WTC11 (cell line): ENCODE results near the gene CMBL. TPM values are rescaled to one million over a fixed set of nuclear protein-coding genes. Genes with fewer than 3 reads are reported as not detected.

Source experiments
- ATAC-seq: fragments of 200-7000 bp; cut with Tn5 transposase; 2 replicates; pipeline ENCODE4 v1.10.0; 2021; ENCODE audit warnings: mild to moderate bottlenecking, moderate library complexity
- CTCF ChIA-PET: fragments of 300-600 bp; sonication (Branson Sonifier 250); formaldehyde crosslinking; loops from one replicate; lab custom pipeline; 2021; ENCODE audit warnings: antibody characterized with exemption; lab: Charles Lee
- POLR2A ChIA-PET: fragments of 350-600 bp; sonication (Branson Sonifier 250); formaldehyde crosslinking; loops from one replicate; lab custom pipeline; 2021; ENCODE audit warnings: antibody characterized with exemption; lab: Charles Lee
- DNase-seq: peaks from one replicate; pipeline ENCODE4 v3.0.0; 2021; ENCODE audit warnings: low spot score
- H3K27ac Mint-ChIP-seq: 2 replicates; pipeline ENCODE4 v1.8.0; 2021; ENCODE audit warnings: mixed read lengths
- H3K27me3 Mint-ChIP-seq: 2 replicates; pipeline ENCODE4 v1.8.0; 2021; ENCODE audit warnings: low read depth, mild to moderate bottlenecking, moderate library complexity, mixed read lengths
- H3K36me3 Mint-ChIP-seq: 2 replicates; pipeline ENCODE4 v1.8.0; 2021; ENCODE audit warnings: mixed read lengths
- H3K4me1 Mint-ChIP-seq: 2 replicates; pipeline ENCODE4 v1.8.0; 2022; ENCODE audit warnings: mixed read lengths
- H3K4me3 Mint-ChIP-seq: 2 replicates; pipeline ENCODE4 v1.8.0; 2021; ENCODE audit warnings: mild to moderate bottlenecking, moderate library complexity, mixed read lengths
- H3K9me3 Mint-ChIP-seq: 2 replicates; pipeline ENCODE4 v1.8.0; 2021; ENCODE audit warnings: mixed read lengths
- CBFB ChIP-seq: sonication (generic); formaldehyde crosslinking; IDR thresholded peaks from 2 replicates; pipeline ENCODE4 v1.8.1; 2022; ENCODE audit warnings: mild to moderate bottlenecking, low read depth, missing genetic modification reagents
- EMX1 ChIP-seq: fragments of 250-450 bp; sonication (Bioruptor Pico); IDR thresholded peaks from 2 replicates; pipeline ENCODE4 v1.8.0; 2021; ENCODE audit warnings: mild to moderate bottlenecking
- ESRRA ChIP-seq: sonication (generic); formaldehyde crosslinking; IDR thresholded peaks from 2 replicates; pipeline ENCODE4 v1.8.1; 2022; ENCODE audit warnings: mild to moderate bottlenecking, missing genetic modification reagents, borderline replicate concordance
- FOXP4 ChIP-seq: sonication (generic); formaldehyde crosslinking; IDR thresholded peaks from 2 replicates; pipeline ENCODE4 v1.8.0; 2022; ENCODE audit warnings: mild to moderate bottlenecking, missing genetic modification reagents
- GABPB1 ChIP-seq: sonication (generic); formaldehyde crosslinking; IDR thresholded peaks from 2 replicates; pipeline ENCODE4 v1.8.1; 2023; ENCODE audit warnings: mild to moderate bottlenecking, missing genetic modification reagents
- GRHL2 ChIP-seq: fragments of 250-450 bp; sonication (Bioruptor Pico); IDR thresholded peaks from 2 replicates; pipeline ENCODE4 v1.8.0; 2022; ENCODE audit warnings: mild to moderate bottlenecking, moderate library complexity; ENCODE audit not compliant: insufficient replicate concordance, severe bottlenecking
- GTF2I ChIP-seq: fragments of 250-450 bp; sonication (Bioruptor Pico); conservative IDR thresholded peaks from 2 replicates; pipeline ENCODE4 v1.4.0; 2021; ENCODE audit warnings: mild to moderate bottlenecking
- MAX ChIP-seq: sonication (generic); formaldehyde crosslinking; IDR thresholded peaks from 2 replicates; pipeline ENCODE4 v1.8.0; 2022; ENCODE audit warnings: mild to moderate bottlenecking, missing genetic modification reagents
- PRRX2 ChIP-seq: fragments of 250-450 bp; sonication (Bioruptor Pico); IDR thresholded peaks from 2 replicates; pipeline ENCODE4 v1.8.0; 2021; ENCODE audit warnings: mild to moderate bottlenecking
- SMAD3 ChIP-seq: sonication (generic); formaldehyde crosslinking; IDR thresholded peaks from 2 replicates; pipeline ENCODE4 v1.8.0; 2022; ENCODE audit warnings: missing genetic modification reagents, mild to moderate bottlenecking, borderline replicate concordance
- SMAD4 ChIP-seq: sonication (generic); formaldehyde crosslinking; IDR thresholded peaks from 2 replicates; pipeline ENCODE4 v1.8.0; 2022; ENCODE audit warnings: mild to moderate bottlenecking, missing genetic modification reagents
- SOX15 ChIP-seq: fragments of 250-450 bp; sonication (Bioruptor Pico); IDR thresholded peaks from 2 replicates; pipeline ENCODE4 v1.9.0; 2021; ENCODE audit warnings: mild to moderate bottlenecking
- SP1 ChIP-seq: sonication (generic); formaldehyde crosslinking; conservative IDR thresholded peaks from 2 replicates; pipeline ENCODE4 v1.8.1; 2022; ENCODE audit warnings: missing genetic modification reagents
- STAT6 ChIP-seq: sonication (generic); formaldehyde crosslinking; conservative IDR thresholded peaks from 2 replicates; pipeline ENCODE4 v1.8.1; 2023; ENCODE audit warnings: mild to moderate bottlenecking, low read depth, missing genetic modification reagents, moderate library complexity
- TEAD4 ChIP-seq: sonication (generic); formaldehyde crosslinking; IDR thresholded peaks from 2 replicates; pipeline ENCODE4 v1.8.0; 2022; ENCODE audit warnings: mild to moderate bottlenecking, missing genetic modification reagents
- TP53 ChIP-seq: sonication (generic); formaldehyde crosslinking; IDR thresholded peaks from 2 replicates; pipeline ENCODE4 v1.8.1; 2023; ENCODE audit warnings: mild to moderate bottlenecking, missing genetic modification reagents
- ZNF121 ChIP-seq: sonication (generic); formaldehyde crosslinking; IDR thresholded peaks from 2 replicates; pipeline ENCODE4 v1.8.0; 2023; ENCODE audit warnings: missing genetic modification reagents
- ZNF423 ChIP-seq: fragments of 250-450 bp; sonication (Bioruptor Pico); IDR thresholded peaks from 2 replicates; pipeline ENCODE4 v2.1.2; 2022; ENCODE audit warnings: mild to moderate bottlenecking, moderate library complexity
- ZNF425 ChIP-seq: fragments of 250-450 bp; sonication (Bioruptor Pico); conservative IDR thresholded peaks from 2 replicates; pipeline ENCODE4 v1.9.0; 2021; ENCODE audit warnings: mild to moderate bottlenecking
- ZNF512 ChIP-seq: sonication (generic); formaldehyde crosslinking; IDR thresholded peaks from 2 replicates; pipeline ENCODE4 v1.8.1; 2022; ENCODE audit warnings: missing genetic modification reagents, borderline replicate concordance
- ZNF671 ChIP-seq: fragments of 250-450 bp; sonication (Bioruptor Pico); IDR thresholded peaks from 2 replicates; pipeline ENCODE4 v1.8.0; 2021; ENCODE audit warnings: mild to moderate bottlenecking
- total RNA-seq: library from RNA; stranded (reverse); gene quantifications from 3 replicates; pipeline ENCODE4 v1.2.3, GENCODE V29; 2021

The CMBL gene
- total RNA-seq, 1 experiment from 2014 or later = 34.0 TPM

GRCh38 chr5:10337107-10337506 is 29.4 kb upstream of the CMBL start:
- Mint-ChIP-seq H3K27me3 (peaks cover 39% of the 10 kb centered on the region), H3K4me3 (no peak overlapping the region), H3K9me3 (no peaks in the 10 kb centered on the region), H3K36me3 (no peaks in the 10 kb centered on the region), H3K4me1 (peaks cover 14% of the 10 kb centered on the region), H3K27ac (no peak overlapping the region)
- CTCF ChIA-PET = no interaction called here
- DNase-seq (no peak), ATAC-seq (no peak)
- POLR2A ChIA-PET = no interaction called here
- TF ChIP-seq ZNF671 (no peak), GTF2I (CRISPR knock-in tag) (no peak), SP1 (CRISPR knock-in tag) (no peak), SOX15 (CRISPR knock-in tag) (no peak), SMAD3 (CRISPR knock-in tag) (no peak), TP53 (CRISPR knock-in tag) (no peak), ZNF121 (no peak), CBFB (no peak), GRHL2 (CRISPR knock-in tag) (no peak), FOXP4 (no peak), ESRRA (CRISPR knock-in tag) (no peak), EMX1 (no peak), PRRX2 (CRISPR knock-in tag) (no peak), ZNF512 (CRISPR knock-in tag) (no peak), STAT6 (CRISPR knock-in tag) (no peak), ZNF425 (CRISPR knock-in tag) (no peak), TEAD4 (CRISPR knock-in tag) (no peak), ZNF423 (no peak)

- ChIA-PET POLR2A (no interaction called here), CTCF (interaction anchor here (1.6 kb wide), 1 partner anchor 52 kb away, joined by 4 read pairs; no protein-coding TSS in a partner anchor)
- Mint-ChIP-seq H3K4me1 (peaks cover 14% of the 10 kb centered on the region), H3K27me3 (peaks cover 51% of the 10 kb centered on the region), H3K9me3 (no peaks in the 10 kb centered on the region), H3K36me3 (no peaks in the 10 kb centered on the region), H3K4me3 (no peak overlapping the region), H3K27ac (no peak overlapping the region)
- ATAC-seq (no peak), DNase-seq (no peak)
- TF ChIP-seq GABPB1 (CRISPR knock-in tag) (peak; percentile 98), FOXP4 (no peak), SP1 (CRISPR knock-in tag) (no peak), MAX (CRISPR knock-in tag) (peak; percentile 38; the same call in 1 of the 2 replicates), SMAD4 (CRISPR knock-in tag) (no peak)
These were observed 28.2 kb upstream of the CMBL start for GRCh38 chr5:10335711-10336470.
